A673 (cell line): ENCODE measurements around the gene MDFI.

ENCODE experiments used
- EZH2 ChIP-seq: fragments of 200-600 bp; sonication (generic); IDR thresholded peaks from 2 replicates; pipeline ENCODE4 v1.6.1; 2017; ENCODE audit warnings: borderline replicate concordance, low read depth, mild to moderate bottlenecking, mixed read lengths, antibody characterized with exemption, low read length; ENCODE audit not compliant: poor library complexity, severe bottlenecking
- TF ChIP-seq, protein P1 (sequence below): fragments of 300-800, 200-600 bp; sonication (generic); conservative IDR thresholded peaks from 2 replicates; pipeline ENCODE4 v1.5.1; 2017; ENCODE audit warnings: low read depth, mild to moderate bottlenecking, antibody characterized with exemption, low read length, moderate library complexity, mixed read lengths

DNA sequence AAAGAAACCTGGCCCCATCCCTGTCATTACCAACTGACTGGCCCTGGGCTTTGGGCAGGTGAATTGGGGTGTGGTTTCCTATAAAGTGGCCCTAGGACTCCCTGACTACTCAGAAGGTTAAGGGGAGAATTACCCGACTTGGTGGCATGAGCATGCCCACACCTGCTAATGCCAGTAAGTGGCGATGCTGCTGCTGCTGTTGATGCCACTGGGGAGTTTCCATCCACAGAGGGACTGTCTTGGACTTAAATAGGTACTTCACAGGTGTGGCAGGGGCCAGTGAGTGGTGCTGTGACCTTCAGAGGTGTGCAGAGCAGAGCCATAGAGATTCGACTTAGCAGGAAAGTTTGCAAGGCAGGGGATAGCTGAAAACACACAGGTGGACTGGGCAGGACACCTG, 32.6 kb upstream of the MDFI start:
- TF ChIP-seq, protein P1, sequence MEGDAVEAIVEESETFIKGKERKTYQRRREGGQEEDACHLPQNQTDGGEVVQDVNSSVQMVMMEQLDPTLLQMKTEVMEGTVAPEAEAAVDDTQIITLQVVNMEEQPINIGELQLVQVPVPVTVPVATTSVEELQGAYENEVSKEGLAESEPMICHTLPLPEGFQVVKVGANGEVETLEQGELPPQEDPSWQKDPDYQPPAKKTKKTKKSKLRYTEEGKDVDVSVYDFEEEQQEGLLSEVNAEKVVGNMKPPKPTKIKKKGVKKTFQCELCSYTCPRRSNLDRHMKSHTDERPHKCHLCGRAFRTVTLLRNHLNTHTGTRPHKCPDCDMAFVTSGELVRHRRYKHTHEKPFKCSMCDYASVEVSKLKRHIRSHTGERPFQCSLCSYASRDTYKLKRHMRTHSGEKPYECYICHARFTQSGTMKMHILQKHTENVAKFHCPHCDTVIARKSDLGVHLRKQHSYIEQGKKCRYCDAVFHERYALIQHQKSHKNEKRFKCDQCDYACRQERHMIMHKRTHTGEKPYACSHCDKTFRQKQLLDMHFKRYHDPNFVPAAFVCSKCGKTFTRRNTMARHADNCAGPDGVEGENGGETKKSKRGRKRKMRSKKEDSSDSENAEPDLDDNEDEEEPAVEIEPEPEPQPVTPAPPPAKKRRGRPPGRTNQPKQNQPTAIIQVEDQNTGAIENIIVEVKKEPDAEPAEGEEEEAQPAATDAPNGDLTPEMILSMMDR: no peak
- TF ChIP-seq EZH2: no peak
